Measurements from ENCODE around the gene MSRB1. TPM values are rescaled to one million over a fixed set of nuclear protein-coding genes. Genes with fewer than 3 reads are reported as not detected.

MSRB1 gene
- total RNA-seq, 2 experiments from 2014 or later: 23.5 to 24.7 TPM

DNA sequence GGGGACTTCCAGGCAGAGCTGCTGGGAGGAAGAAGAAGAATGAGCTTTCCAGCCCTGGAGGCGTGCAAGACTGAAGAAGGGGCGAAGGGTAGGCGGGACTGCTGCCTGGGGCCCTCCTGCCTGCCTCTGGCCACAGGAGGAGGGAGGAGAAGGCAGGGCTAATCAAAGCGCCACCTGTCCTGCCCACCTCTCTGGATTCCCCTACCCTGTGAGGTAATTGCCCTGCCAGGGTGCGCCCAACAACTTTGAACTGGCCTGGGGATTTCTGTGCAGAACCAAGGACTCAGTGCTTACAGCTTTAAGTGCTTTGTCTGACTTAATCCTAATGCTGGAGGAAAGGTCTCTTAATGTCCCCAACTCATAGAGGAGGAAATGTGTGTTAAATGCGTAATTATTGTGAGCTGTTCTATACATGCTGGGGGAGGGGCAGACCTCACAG, 38.4 kb upstream of the MSRB1 start, which contains the start of gene NOXO1:
Gene NOXO1, minus strand, starts transcription at position 72 of the 439 bp plus-strand sequence. CDS start 290 bp downstream, outside the sequence.
- ChIA-PET POLR2A (interaction anchor here (1.1 to 1.9 kb wide), 3 partner anchors 12 to 200 kb away, joined by 3 to 4 read pairs (median 3); partner anchors contain the start of gene RPS2), CTCF (interaction anchor here (0.8 to 1.5 kb wide), 2 partner anchors 9 to 16 kb away, joined by 3 to 5 read pairs; no protein-coding TSS in a partner anchor)

DNA sequence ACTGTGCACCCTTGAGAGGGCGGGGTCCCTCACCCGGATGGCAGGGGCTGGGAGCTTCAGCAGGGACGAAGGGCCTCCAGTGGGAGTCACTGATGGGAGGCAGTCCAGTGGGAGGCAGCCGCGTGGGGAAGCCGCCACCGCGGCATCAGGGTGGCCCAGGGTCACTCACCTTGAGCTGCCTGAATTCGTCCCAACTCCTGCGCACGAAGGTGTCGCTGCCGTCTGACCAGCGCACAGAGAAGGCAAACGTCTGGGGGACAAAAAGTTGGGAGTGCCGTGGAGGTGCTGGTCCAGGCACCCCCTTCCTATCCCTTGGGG, 37.7 kb upstream of the MSRB1 start:
- ChIA-PET CTCF (interaction anchor here (1.2 kb wide), 1 partner anchor 160 kb away, joined by 3 read pairs; no protein-coding TSS in a partner anchor), POLR2A (interaction anchor here (0.8 to 1.2 kb wide), 3 partner anchors 9 to 17 kb away, joined by 3 read pairs; no protein-coding TSS in a partner anchor)

DNA sequence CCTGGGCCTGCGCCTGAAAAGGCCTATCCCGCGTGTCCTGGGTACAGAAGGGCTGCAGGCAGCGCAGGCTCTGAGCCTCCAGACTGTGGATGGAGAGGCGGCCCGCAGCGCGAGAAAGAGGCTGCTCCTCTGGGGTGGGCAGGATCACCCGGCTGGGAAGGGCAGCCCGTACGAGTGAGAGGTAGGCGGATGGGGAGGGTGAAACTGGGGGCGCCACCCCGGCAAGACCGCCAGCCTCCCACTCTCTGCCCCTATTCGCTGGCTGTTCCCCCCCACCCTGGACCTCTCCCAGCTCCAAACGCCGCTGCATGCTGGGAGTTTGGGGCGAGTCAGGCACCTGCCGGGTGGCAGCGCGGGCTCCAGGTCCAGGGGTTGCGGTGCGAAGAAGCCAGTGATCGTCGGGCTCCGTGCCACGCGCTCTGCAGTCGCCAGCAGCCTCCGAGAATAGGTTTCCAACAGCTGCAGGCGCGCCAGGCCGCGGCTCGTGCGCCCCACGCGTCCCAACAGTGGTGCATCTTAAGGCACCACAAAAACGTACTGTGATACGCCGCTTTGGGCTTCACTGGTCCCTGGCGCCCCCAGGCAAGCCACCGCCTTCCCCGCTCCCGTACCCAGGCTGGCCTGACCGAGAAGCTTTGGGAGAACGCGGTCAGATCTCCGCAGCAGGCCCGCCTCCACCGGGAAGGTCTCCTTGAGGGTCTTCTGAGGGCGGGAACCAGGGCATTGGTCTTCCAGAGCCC, 37.2 kb upstream of the MSRB1 start:
- ChIA-PET CTCF (interaction anchor here (1.2 kb wide), 1 partner anchor 160 kb away, joined by 3 read pairs; no protein-coding TSS in a partner anchor), POLR2A (interaction anchor here (0.6 to 1.2 kb wide), 4 partner anchors 8 to 17 kb away, joined by 3 to 4 read pairs (median 3); partner anchors contain the start of gene RPS2)

DNA sequence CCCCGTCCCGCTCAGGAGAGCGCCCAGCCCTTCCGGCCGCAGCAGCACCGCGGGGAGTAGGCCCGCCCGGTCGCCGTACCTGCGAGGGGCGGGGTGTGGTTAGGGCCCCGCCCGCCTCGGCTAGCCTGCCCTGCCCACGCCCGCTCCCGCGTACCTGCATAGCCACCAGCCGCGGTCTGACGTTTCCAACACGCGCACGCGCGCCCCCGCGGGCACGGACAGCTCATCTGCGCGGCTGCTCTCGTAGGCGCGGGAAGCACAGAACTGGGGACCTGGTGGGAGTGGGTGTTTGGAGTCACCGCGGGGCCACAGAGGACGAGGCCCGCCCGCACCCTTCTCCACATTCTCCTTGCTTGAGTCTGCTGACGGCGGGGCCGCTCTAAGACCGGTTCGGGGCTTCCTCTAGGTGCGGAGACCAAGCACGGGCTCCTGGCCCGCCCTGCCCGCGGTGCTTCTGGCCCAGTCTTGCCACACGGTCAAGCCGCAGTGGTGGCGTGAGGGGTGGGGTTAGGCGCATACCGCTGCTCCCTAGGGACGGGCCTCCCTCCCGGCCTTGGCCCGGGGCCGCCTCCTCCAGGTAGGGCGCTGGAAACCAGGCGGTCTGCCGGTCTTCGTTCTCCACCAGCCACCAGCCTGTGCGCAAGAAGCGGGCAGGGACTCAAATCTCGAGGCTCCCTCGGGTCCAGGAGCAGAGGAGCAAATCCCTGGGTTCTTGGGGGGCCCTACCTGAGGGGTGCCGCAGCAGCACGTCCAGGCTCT, 36.5 kb upstream of the MSRB1 start:
- POLR2A ChIA-PET: interaction anchor here (0.6 kb wide), 1 partner anchor 15 kb away, joined by 4 read pairs; the partner anchor contains the start of gene RPS2
- CTCF ChIA-PET: no interaction called here

DNA sequence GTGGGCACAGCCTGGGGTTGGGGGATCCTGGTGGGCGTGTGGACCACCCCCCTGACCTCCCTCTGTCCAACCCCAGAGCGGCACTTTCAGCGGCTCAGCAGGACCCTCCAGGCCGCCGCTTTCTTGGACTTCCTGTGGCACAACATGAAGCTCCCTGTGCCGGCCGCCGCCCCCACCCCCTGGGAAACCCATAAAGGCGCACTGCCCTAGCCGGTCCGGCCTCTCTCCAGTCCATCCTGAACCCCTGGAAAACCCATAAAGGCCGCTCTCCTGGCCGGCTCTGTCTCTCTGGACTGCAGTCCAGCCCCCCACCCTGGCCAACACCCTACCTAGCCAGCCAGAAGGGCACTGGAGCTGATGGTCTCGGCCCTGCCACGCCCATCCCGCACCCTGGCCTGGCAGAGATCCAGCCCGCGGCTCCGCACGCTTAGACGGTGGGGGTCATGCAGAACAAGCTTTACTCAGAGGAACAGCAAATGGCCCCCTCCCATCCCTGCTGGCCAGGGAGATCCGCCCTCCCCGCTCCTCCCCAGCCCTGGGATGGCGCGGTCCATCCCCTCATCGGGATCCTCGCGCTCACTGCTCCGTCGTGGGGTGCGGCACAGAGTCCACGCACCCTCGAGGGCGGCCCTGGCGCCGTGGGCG, 35.6 kb upstream of the MSRB1 start:
- ChIA-PET CTCF (no interaction called here), POLR2A (no interaction called here)

DNA sequence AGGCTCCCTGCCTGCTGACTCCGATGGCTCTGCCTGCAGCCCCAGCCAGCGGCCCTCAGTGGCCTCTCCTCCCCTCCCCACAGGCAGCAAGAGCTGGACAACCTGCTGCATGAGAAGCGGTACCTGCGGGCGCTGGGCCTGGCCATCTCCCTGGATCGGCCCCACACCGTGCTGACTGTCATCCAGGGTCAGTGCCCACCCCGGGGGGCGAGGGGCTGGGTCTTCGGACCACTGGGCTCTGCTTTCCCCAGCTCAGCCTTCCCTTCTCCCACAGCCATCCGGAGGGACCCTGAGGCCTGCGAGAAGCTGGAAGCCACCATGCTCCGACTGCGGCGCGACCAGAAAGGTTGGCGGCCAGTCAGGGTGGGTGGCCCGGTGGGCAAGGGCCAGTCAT, 34.9 kb upstream of the MSRB1 start:
- POLR2A ChIA-PET: no interaction called here
- CTCF ChIA-PET: no interaction called here

DNA sequence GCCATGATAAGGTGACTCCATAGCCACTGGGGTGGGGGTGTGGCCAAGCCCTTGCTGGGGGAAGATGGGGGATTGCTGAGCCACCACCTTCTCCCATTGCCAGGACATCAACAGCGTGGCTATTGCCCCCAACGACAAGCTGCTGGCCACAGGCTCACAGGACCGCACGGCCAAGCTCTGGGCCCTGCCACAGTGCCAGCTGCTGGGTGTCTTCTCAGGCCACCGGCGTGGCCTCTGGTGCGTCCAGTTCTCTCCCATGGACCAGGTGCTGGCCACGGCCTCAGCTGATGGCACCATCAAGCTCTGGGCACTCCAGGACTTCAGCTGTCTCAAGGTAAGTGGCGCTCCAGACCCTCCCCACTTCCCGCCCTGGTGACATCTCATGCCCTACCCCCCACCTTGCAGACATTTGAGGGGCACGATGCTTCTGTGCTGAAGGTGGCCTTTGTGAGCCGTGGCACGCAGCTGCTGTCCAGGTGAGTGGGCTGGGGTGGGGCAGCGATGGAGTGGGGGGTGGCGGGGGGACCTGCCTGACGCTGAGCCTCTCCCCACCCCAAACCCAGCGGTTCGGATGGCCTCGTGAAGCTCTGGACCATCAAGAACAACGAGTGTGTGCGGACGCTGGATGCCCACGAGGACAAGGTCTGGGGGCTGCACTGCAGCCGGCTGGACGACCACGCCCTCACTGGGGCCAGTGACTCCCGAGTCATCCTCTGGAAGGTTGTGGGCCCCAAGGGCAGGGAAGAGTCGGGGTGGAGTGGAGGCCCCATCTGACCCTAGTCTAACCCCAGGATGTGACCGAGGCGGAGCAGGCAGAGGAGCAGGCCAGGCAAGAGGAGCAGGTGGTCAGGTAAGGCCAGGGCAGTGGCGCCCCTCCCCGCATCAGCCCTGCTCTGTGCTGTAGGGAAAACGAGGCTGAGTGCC, 34.2 kb upstream of the MSRB1 start:
- CTCF ChIA-PET: no interaction called here

DNA sequence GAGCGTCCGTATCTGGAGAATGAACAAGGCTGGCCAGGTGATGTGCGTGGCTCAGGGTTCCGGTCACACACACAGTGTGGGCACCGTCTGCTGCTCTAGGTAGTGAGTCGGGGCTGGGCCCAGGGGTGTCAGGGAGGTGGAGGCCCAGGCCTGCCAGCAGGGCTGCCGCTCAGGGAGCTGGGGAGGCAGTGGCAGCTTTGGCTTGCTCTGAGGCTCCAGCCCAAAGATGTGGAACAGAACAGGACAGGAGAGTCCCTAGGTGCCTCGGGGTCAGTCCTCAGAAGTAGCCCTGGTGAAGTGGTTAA, 33.2 kb upstream of the MSRB1 start:
- CTCF ChIA-PET: no interaction called here
- POLR2A ChIA-PET: no interaction called here

More for the DNA sequence above, 34.2 kb upstream of the MSRB1 start:
- POLR2A ChIA-PET: no interaction called here

DNA sequence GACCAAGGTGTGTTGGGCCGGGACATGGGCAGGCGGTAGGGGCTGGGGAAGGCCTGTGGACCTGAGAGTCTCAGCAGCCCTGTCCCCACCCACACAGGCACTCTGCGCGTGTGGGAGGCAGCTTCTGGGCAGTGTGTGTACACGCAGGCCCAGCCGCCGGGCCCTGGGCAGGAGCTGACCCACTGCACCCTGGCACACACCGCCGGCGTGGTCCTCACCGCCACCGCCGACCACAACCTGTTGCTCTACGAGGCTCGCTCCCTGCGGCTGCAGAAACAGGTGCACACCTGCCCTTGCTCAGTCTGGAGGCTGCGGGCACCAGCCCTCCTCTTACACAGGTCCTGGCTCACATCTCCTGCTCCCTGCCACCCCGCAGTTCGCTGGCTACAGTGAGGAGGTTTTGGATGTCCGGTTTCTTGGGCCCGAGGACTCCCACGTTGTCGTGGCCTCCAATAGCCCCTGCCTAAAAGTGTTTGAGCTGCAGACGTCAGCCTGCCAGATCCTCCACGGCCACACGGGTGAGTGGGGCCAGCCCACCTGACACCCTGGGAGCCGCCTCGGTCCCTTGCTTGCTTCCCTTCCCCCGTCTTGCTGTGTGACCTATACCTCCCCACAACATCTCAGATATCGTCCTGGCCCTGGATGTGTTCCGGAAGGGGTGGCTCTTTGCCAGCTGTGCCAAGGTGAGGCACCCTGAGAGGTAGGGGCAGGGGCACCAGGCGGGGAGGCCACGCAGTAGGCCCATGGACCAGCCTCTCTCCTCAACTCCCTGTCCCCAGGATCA, 32.6 kb upstream of the MSRB1 start:
- POLR2A ChIA-PET: interaction anchor here (1.1 kb wide), 1 partner anchor 11 kb away, joined by 3 read pairs; the partner anchor contains the start of gene RPS2
- CTCF ChIA-PET: no interaction called here

DNA sequence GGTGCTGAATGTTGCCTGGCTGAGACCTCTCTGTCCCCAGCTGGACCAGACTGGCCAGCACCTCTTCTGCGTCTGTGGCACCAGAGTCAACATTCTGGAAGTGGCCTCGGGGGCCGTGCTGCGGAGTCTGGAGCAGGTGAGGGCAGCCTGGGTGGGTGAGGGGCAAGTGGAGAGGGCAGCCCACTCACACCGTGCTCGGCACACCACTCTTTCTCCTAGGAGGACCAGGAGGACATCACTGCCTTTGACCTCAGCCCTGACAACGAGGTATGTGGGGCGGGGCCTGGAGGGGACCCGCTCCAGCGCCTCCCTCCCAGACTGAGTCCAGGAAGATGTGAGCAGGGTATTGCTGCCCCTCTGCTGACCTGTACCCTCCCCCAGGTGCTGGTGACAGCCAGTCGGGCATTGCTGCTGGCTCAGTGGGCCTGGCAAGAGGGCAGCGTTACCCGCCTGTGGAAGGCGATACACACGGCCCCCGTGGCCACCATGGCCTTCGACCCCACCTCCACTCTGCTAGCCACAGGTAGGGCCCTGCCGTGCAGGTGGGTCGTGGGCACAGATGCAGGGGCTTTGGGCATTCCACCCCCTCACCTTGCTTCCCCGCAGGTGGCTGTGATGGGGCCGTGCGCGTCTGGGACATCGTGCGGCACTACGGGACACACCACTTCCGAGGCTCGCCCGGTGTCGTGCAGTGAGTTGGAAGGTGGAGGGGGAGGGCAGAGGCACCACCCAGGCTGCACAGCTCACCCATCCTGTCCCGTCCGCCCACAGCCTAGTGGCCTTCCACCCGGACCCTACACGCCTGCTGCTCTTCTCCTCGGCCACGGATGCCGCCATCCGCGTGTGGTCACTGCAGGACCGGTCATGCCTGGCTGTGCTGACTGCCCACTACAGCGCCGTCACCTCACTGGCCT, 31.4 kb upstream of the MSRB1 start:
- POLR2A ChIA-PET: interaction anchor here (1.1 to 1.5 kb wide), 1 partner anchor 10 kb away, joined by 3 to 5 read pairs; the partner anchor contains the start of gene RPS2
- CTCF ChIA-PET: interaction anchor here (1.2 kb wide), 1 partner anchor 29 kb away, joined by 5 read pairs; no protein-coding TSS in a partner anchor

DNA sequence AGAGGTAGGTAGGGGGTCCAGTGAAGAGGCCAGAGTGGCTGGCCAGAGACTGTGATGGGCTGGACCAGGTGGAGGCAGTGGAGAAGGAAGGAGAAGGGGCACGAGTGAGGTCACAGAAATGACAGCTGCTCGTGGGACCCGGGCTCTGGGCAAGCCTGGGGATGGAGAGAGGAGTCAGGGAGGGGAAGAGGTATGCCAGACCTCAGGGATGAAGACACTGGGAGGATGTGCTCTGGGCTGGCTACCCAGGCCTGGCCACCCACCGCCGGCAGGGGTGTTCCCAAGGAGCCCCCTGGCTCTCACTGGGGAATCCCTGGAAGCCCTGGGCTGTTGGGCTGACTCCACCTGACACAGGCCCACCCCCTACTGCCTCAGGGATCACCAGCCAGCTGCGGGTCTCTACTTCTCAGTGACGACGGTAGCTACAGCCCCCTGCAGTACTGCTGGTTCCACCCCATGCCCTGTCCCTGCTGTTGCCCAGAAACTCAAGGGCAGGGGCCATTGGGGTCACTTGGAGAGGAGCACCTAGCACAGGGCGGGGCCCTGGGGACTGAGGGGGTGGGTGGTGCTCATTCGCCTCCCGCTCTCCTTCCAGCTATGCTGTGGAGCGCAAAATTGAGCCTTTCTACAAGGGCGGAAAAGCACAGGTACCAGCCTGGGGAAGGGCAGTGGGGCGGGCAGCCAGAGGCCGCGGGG, 30.6 kb upstream of the MSRB1 start:
- ChIA-PET CTCF (interaction anchor here (1.2 kb wide), 1 partner anchor 30 kb away, joined by 5 read pairs; no protein-coding TSS in a partner anchor), POLR2A (interaction anchor here (0.8 to 1.5 kb wide), 2 partner anchors 9 to 13 kb away, joined by 3 to 5 read pairs; partner anchors contain the start of gene RPS2)

DNA sequence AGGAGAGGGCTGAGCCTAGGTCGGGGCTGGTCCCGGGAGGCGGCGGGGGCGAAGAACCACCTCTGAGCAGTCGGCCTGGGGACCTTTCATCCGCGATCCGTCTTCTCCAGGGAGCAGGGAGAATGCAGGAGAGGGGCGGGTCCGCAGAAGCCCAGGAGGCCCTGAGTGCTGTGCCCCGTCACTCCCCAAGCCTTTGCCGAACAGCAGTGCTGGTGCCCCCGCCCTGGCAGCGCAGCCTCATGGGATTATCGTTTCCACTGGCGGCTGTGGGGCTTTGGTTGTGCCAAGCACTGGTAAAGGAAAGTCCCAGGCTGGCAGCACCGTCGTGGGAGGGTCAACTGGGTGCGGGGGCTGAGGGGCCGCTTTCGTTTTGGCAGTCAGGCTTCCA, 29.5 kb upstream of the MSRB1 start:
- CTCF ChIA-PET: interaction anchor here (1.0 to 2.1 kb wide), 4 partner anchors 9 to 31 kb away, joined by 4 to 8 read pairs (median 4); partner anchors contain the start of gene GFER

DNA sequence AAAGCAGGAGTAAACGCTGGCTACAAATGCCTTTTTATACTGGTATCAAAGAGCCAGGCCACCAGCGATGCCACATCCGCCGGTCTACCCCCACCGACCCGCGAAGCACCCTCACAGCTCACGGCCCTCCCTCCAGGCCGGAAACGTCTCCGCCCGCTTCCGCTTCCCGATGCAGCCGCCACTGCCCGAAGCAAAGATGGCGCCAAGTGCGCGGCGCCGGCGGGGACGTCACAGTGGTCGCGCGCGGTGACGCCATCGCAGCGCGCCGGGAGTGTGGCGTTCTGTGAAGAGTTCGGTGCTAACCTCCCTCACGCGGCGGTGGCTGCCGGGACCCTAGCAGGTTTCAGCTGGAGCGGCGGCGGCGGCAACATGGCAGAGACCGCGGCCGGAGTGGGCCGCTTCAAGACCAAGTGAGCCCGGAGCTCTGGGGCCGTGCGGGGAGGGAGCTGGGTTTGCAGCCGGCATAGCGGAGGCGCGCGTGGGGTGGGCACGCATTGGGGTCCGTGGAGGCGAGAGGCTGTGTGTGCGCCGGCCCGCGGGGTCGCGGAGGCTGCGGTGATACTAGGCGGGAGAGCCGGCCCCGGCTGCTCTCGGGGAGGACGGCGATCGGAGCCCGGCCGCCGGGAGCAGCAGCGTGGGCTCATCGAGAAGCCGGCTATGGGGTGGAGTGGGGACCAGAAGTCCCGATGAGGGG, 28.9 kb upstream of the MSRB1 start, which contains the start of gene TBL3:
Gene TBL3, plus strand, starts transcription at position 258 of the 694 bp plus-strand sequence. Its CDS starts 112 bp downstream, at position 370.
- POLR2A ChIA-PET: interaction anchor here (0.6 to 2.5 kb wide), 13 partner anchors 8 to 507 kb away, joined by 3 to 20 read pairs (median 4); partner anchors contain the start of genes GFER, MAPK8IP3, MSRB1 and NUBP2
- CTCF ChIA-PET: interaction anchor here (1.0 to 2.1 kb wide), 6 partner anchors 8 to 31 kb away, joined by 3 to 8 read pairs (median 4); partner anchors contain the start of gene GFER

More for the DNA sequence above, 29.5 kb upstream of the MSRB1 start:
- POLR2A ChIA-PET: interaction anchor here (0.6 to 2.5 kb wide), 6 partner anchors 8 to 267 kb away, joined by 3 to 20 read pairs (median 8); partner anchors contain the start of genes GFER, MAPK8IP3 and MSRB1

DNA sequence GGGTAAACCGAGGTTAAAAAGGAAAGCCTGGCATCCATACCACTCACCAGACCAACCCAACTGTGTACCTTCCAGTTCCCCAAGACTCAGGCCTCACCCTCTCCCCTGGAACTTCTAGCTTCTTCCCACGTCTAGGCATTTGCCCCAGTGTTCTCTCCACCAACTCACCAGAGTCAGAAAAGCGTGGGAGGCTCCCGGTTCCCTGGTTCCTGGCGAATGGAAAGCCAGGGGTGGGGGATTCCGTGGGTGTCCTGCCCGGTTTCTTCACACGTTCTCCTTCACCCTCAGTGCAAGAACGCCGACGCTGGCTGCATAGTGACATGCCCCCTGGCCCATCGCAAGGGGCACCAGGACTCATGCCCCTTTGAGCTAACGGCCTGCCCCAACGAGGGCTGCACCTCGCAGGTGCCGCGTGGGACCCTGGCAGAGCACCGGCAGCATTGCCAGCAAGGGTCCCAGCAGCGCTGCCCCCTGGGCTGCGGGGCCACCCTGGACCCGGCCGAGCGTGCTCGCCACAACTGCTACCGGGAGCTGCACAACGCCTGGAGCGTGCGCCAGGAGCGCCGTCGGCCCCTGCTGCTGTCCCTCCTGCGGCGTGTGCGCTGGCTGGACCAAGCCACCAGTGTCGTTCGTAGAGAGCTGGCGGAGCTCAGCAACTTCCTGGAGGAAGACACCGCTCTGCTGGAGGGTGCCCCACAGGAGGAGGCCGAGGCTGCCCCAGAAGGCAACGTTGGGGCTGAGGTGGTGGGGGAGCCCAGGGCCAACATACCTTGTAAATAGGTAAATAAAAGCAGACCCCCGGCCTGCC, 25.4 kb upstream of the MSRB1 start:
- ChIA-PET POLR2A (no interaction called here), CTCF (no interaction called here)

All from activated CD8-positive, alpha-beta memory T cell treated with anti-CD3 and anti-CD28 coated beads for 36 hours (primary cell).